Panc1 (cell line): ENCODE results near the gene BBIP1. TPM values are rescaled to one million over a fixed set of nuclear protein-coding genes. Genes with fewer than 3 reads are reported as not detected.

Experiments used
- ATAC-seq: fragments of 200-7000 bp; cut with Tn5 transposase; 2 replicates; pipeline ENCODE4 v1.9.1; 2020; ENCODE audit warnings: mild to moderate bottlenecking, moderate library complexity
- BruUV-seq: library from RNA; stranded (reverse); fragments of 400-500 nt; replicated peaks from 2 replicates; lab custom pipeline; 2021; lab: Mats Ljungman, UMichigan
- CTCF ChIA-PET: fragments of 300-600 bp; sonication (Branson Sonifier 250); formaldehyde crosslinking; loops from one replicate; lab custom pipeline; 2022; ENCODE audit warnings: antibody characterized with exemption; lab: Charles Lee
- POLR2A ChIA-PET: fragments of 300-600 bp; sonication (Branson Sonifier 250); formaldehyde crosslinking; loops from one replicate; lab custom pipeline; 2022; ENCODE audit warnings: antibody characterized with exemption; lab: Charles Lee
- DNase-seq: peaks from one replicate; pipeline ENCODE4 v3.0.0-alpha.2; 2010; ENCODE audit warnings: low read depth, low spot score
- H3K27ac ChIP-seq: 2 replicates; pipeline ENCODE4 v1.5.1; 2011; ENCODE audit warnings: mild to moderate bottlenecking, low read length, inconsistent platforms
- H3K27me3 ChIP-seq: fragments of 200-500 bp; sonication (Bioruptor generic); 2 replicates; pipeline ENCODE4 v1.6.0; 2014; ENCODE audit warnings: low read length, inconsistent platforms; ENCODE audit not compliant: control insufficient read depth, insufficient read depth
- H3K36me3 ChIP-seq: fragments of 200-500 bp; sonication (Bioruptor generic); 2 replicates; pipeline ENCODE4 v1.5.1; 2014; ENCODE audit warnings: inconsistent platforms, mild to moderate bottlenecking, low read length, moderate library complexity; ENCODE audit not compliant: control insufficient read depth, insufficient read depth
- H3K4me1 ChIP-seq: 2 replicates; pipeline ENCODE4 v1.5.1; 2011; ENCODE audit warnings: inconsistent platforms, mild to moderate bottlenecking, low read length, moderate library complexity; ENCODE audit not compliant: control insufficient read depth, insufficient read depth
- H3K4me3 ChIP-seq, 2 experiments: 2 replicates each; pipeline ENCODE4 v1.5.1; 2011 to 2012; ENCODE audit warnings: low read depth in 2 of 2, low read length in 2 of 2, mild to moderate bottlenecking in 2 of 2, inconsistent platforms in 1 of 2, moderate library complexity in 1 of 2
- H3K9me3 ChIP-seq: fragments of 200-500 bp; sonication (Bioruptor generic); 2 replicates; pipeline ENCODE4 v1.5.1; 2014; ENCODE audit warnings: low read depth, mild to moderate bottlenecking, inconsistent platforms, low read length, moderate library complexity; ENCODE audit not compliant: control insufficient read depth, insufficient read depth
- CTCF ChIP-seq: fragments of 450-650 bp; IDR thresholded peaks from 2 replicates; pipeline ENCODE4 v1.5.1; 2017; ENCODE audit warnings: mild to moderate bottlenecking
- POLR2AphosphoS5 ChIP-seq: IDR thresholded peaks from 2 replicates; pipeline ENCODE4 v1.6.1; 2012; ENCODE audit warnings: mild to moderate bottlenecking, low read depth, low read length, moderate library complexity
- REST ChIP-seq, 2 experiments: IDR thresholded peaks; 2 replicates each; pipeline ENCODE4 v1.6.1; 2011 to 2012; ENCODE audit warnings: low read depth in 2 of 2, control low read depth in 1 of 2, low read length in 1 of 2, mild to moderate bottlenecking in 1 of 2, moderate library complexity in 1 of 2; ENCODE audit not compliant: insufficient read depth in 1 of 2
- SIN3A ChIP-seq: IDR thresholded peaks from 2 replicates; pipeline ENCODE4 v1.6.1; 2012; ENCODE audit warnings: low read depth, mild to moderate bottlenecking, low read length, moderate library complexity, borderline replicate concordance; ENCODE audit not compliant: insufficient read depth
- TCF7L2 ChIP-seq: IDR thresholded peaks from 2 replicates; pipeline ENCODE4 v1.6.1; 2011; ENCODE audit warnings: mild to moderate bottlenecking, low read depth, low read length, inconsistent platforms
- in situ Hi-C: cut with HindIII; loops from 2 replicates; pipeline ENCODE4 v1.10.0; 2016; ENCODE audit warnings: low sequenced_read_pairs, low pct_unique_long_range_greater_than_20kb
- intact Hi-C: fragments of 100-400 bp; cut with micrococcal nuclease; formaldehyde crosslinking; loops from one replicate; pipeline ENCODE4 v1.10.0; 2022; ENCODE audit not compliant: unreplicated experiment
- total RNA-seq: library from RNA; stranded (reverse); gene quantifications from one replicate; pipeline ENCODE4 v1.2.1, GENCODE V29; 2021; ENCODE audit not compliant: unreplicated experiment

Gene BBIP1
- total RNA-seq, 1 experiment from 2014 or later = 55.2 TPM

DNA sequence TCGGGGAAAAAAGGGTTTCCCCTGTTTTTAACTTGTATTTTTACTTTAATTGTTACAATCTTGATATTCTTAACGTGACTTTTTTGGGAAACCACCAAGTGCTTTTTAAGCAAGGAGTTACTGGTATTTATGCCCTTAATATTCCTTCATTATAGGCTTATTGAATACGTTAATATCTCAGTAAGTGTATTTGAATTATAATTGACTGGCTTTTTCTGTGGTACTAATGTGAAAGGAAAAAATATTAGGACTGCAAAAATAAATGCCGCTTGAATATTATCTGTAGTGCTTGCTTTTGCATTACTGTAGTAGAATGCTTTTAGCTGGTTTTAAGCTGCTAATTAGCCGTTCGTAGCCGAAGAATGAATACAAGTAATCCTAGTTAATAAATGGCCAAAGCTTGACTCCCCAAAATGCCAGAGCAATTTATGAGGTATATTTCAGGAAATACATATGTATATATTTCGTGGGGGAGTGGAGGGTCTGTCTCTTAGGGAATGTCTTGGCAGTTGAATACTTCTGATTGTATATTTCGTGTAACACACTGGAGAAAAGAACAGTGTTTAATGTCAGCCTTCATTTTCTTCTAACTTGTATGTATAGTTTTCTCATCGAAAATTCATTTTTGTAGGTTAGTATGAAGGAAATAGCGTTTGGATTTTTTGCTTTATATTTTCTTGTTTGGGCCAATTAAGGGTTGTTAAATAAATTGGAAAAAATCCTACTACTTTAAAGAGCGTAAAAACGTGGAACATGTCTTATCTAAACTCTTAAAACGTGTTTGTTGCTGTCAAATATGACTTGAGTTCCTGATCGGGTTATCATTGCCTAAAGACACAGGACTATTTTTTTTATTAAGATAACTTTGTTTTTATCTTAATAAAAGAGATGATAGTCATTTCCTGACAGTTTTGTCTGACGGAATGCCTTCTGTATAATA lies 45.7 kb downstream of the BBIP1 start:
- CTCF ChIA-PET = interaction anchor here (1.0 kb wide), 1 partner anchor 21 kb away, joined by 3 read pairs; no protein-coding TSS in a partner anchor
- intact Hi-C loops (no loop called here), in situ Hi-C loops (no loop called here)
- Histone ChIP-seq H3K27ac (peak overlapping the region; percentile 72), H3K27me3 (no peaks in the 10 kb centered on the region), H3K4me3 (peak overlapping the region; percentile 63 to 72), H3K4me1 (peaks cover 16% of the 10 kb centered on the region), H3K36me3 (peaks cover 3% of the 10 kb centered on the region; the same call in 1 of the 2 replicates), H3K9me3 (no peaks in the 10 kb centered on the region)
- ATAC-seq (no peak), DNase-seq (no peak)
- TSS peak; percentile 66 for BruUV-seq
- TF ChIP-seq POLR2AphosphoS5 (no peak), REST (IDR thresholded peaks at IDR 0.05; ENCODE audit: insufficient read depth in 1 of 2, low read depth in 2 of 2, low read length in 1 of 2) (no peak), SIN3A (no peak), TCF7L2 (no peak), CTCF (no peak; the same call in 1 of the 2 replicates)
- POLR2A ChIA-PET = interaction anchor here (0.5 to 0.7 kb wide), 3 partner anchors 45 to 1349 kb away, joined by 3 to 10 read pairs (median 6); no protein-coding TSS in a partner anchor

DNA sequence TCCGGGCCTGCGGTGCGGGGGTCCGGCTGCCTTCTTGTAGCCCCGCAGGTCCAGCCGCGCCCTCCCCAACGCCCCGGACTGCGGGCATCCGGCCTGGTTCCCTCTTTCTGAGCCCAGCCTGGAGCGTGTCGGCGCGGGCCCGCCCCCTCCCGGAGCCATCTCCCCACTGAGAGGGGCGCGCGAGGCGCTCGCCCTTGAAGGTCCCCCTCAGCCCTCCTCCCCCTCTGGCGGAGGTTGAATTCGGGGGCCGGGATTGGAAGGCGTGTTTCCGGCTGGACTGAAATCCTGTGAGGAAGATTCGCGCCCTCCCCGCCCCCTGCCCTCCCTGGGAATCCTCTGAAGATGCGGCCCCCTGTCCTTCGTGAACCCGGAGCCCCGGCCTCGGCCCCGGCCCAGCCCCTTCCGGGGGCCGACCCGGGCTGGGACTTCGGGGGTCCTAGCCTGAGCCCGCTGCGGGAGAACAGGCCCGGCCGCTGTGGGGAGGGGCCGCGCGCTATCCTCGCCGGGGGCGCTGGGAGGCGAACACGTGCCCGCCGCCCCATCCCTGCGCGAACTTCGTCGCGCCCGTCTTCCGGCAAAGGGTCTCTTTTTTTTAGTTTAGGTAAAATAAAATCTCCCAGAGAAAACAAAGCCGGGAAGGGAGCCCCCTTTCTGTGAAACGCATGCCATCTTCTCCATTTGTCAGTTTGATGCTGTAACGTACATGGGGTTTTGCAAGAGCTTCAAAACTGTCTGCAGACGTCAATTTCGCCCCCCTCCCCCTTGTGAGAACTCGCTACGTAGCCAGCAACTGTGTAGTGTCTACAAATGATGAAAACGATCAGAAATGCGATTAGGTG lies 46.6 kb downstream of the BBIP1 start:
- peak overlapping the region; percentile 63 to 72 for H3K4me3 ChIP-seq
- peak; percentile 44 for TF ChIP-seq CTCF
- TF ChIP-seq TCF7L2 = 0 out of 2 replicates have a peak, but pooled peaks have one; percentile 18
- no peak for TF ChIP-seq REST (IDR thresholded peaks at IDR 0.05; ENCODE audit: insufficient read depth in 1 of 2, low read depth in 2 of 2, low read length in 1 of 2)
- no peak for TF ChIP-seq SIN3A
- peak; percentile 27; the same call in 1 of the 2 replicates for TF ChIP-seq POLR2AphosphoS5
- no peaks in the 10 kb centered on the region for H3K9me3 ChIP-seq
- intact Hi-C loops (no loop called here), in situ Hi-C loops (no loop called here)
- POLR2A ChIA-PET = interaction anchor here (0.5 to 1.3 kb wide), 8 partner anchors 12 to 1348 kb away, joined by 3 to 17 read pairs (median 6); no protein-coding TSS in a partner anchor
- peak overlapping the region; percentile 72 for H3K27ac ChIP-seq
- H3K36me3 ChIP-seq = peaks cover 3% of the 10 kb centered on the region; the same call in 1 of the 2 replicates
- ATAC-seq (peak; percentile 85), DNase-seq (no peak)
- peaks cover 16% of the 10 kb centered on the region for H3K4me1 ChIP-seq
- BruUV-seq = no TSS peak
- CTCF ChIA-PET = interaction anchor here (1.0 kb wide), 1 partner anchor 21 kb away, joined by 3 read pairs; no protein-coding TSS in a partner anchor
- H3K27me3 ChIP-seq = no peaks in the 10 kb centered on the region
